Measurements from ENCODE around the gene DNAH17. TPM values are rescaled to one million over a fixed set of nuclear protein-coding genes. Genes with fewer than 3 reads are reported as not detected.

The DNAH17 gene
- polyA plus RNA-seq, 1 experiment, result not detected

DNA sequence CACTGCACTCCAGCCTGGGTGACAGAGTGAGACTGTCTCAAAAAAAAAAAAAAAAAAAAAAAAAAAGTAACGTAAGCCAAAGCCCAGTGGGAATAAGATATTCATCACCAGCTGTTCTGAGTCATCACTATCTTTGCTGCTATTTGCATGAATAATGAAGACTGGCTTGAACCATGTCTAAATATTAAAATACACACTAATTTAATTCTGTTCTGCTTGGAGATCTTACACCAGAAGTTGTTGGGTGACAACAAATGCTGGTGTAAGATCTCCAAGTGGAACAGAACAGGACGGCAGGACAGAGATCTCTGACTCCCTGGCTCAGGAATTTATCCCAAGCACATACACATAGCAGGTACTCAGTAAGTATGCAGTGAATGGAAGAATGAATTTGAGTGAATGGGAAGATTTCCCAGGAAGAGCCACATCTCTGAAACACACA lies 19.6 kb downstream of the DNAH17 start:
- no peak overlapping the region for H3K4me3 ChIP-seq (ENCODE audit: low read depth, low read length)
- H3K9me3 ChIP-seq (ENCODE audit: control insufficient read depth, insufficient read depth, low read length), result no peaks in the 10 kb centered on the region; the same call in 1 of the 2 replicates
- DNase-seq (ENCODE audit: low read depth, low spot score), result no peak
- POLR2A ChIA-PET, result no interaction called here
- no peak overlapping the region for H3K27ac ChIP-seq (ENCODE audit: low read depth, low read length)
- TF ChIP-seq, protein P1, sequence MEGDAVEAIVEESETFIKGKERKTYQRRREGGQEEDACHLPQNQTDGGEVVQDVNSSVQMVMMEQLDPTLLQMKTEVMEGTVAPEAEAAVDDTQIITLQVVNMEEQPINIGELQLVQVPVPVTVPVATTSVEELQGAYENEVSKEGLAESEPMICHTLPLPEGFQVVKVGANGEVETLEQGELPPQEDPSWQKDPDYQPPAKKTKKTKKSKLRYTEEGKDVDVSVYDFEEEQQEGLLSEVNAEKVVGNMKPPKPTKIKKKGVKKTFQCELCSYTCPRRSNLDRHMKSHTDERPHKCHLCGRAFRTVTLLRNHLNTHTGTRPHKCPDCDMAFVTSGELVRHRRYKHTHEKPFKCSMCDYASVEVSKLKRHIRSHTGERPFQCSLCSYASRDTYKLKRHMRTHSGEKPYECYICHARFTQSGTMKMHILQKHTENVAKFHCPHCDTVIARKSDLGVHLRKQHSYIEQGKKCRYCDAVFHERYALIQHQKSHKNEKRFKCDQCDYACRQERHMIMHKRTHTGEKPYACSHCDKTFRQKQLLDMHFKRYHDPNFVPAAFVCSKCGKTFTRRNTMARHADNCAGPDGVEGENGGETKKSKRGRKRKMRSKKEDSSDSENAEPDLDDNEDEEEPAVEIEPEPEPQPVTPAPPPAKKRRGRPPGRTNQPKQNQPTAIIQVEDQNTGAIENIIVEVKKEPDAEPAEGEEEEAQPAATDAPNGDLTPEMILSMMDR (IDR thresholded peaks at IDR 0.05; ENCODE audit: low read depth, low read length), result no peak
- H3K27me3 ChIP-seq (ENCODE audit: control insufficient read depth, insufficient read depth, low read length), result peaks cover 6% of the 10 kb centered on the region
- CTCF ChIA-PET, result no interaction called here

DNA sequence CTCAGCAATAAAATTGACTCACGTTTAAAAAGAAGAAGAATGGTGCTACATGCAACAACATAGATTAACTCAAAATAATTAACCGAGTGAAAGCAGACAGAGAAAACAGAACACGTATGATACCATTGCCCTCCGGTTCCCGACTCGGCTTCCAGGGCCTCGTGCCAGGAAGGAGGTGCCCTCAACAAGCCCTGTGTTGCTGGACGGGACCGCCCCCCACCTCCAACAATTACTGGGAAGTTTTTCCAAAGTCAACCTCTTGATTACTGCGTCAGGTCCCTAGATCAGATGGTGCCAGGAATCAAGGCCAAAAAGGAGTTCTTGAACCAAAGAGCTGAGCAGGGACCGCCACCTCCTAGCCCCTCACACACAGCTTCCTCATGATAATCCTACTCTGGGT lies 20.4 kb downstream of the DNAH17 start:
- Histone ChIP-seq H3K9me3 (ENCODE audit: control insufficient read depth, insufficient read depth, low read length) (no peaks in the 10 kb centered on the region; the same call in 1 of the 2 replicates), H3K4me3 (ENCODE audit: low read depth, low read length) (no peak overlapping the region), H3K27ac (ENCODE audit: low read depth, low read length) (no peak overlapping the region), H3K27me3 (ENCODE audit: control insufficient read depth, insufficient read depth, low read length) (peaks cover 6% of the 10 kb centered on the region)
- DNase-seq (ENCODE audit: low read depth, low spot score), result no peak
- ChIA-PET POLR2A (no interaction called here), CTCF (no interaction called here)
- TF ChIP-seq, protein P1 (IDR thresholded peaks at IDR 0.05; ENCODE audit: low read depth, low read length), result no peak

DNA sequence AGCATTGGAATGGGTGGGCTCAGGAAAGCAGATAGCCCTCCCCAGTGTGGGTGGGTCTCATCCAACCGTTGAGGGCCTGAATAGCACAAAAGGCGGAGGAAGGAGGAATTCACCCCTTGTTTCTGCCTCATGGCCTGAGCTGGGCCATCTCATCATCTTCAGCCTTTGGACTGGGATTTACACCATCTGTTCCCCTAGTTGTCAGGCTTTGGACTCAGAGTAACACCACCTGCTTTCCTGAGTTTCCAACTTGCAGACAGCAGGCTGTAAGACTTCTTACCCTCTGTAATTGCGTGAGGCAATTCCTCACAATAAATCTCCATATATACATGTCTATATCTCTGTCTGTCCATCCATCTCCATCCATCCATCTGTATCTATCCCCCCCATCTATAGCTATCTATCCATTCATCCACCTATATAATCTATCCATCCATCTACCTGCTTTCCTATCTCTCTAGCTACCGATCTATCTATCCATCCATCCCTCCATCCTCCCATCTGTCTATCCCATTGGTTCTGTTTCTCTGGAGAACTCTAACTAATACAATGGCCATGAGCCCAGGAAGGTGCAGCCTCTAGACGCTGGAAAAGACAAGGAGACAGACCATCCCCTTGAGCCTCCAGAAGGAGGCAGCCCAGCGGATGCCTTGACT lies 21.3 kb downstream of the DNAH17 start:
- TF ChIP-seq, protein P1 (IDR thresholded peaks at IDR 0.05; ENCODE audit: low read depth, low read length), result no peak
- no peak overlapping the region for H3K27ac ChIP-seq (ENCODE audit: low read depth, low read length)
- ChIA-PET POLR2A (no interaction called here), CTCF (no interaction called here)
- H3K27me3 ChIP-seq (ENCODE audit: control insufficient read depth, insufficient read depth, low read length), result peaks cover 6% of the 10 kb centered on the region
- no peak for DNase-seq (ENCODE audit: low read depth, low spot score)
- no peak overlapping the region for H3K4me3 ChIP-seq (ENCODE audit: low read depth, low read length)
- H3K9me3 ChIP-seq (ENCODE audit: control insufficient read depth, insufficient read depth, low read length), result no peaks in the 10 kb centered on the region; the same call in 1 of the 2 replicates

DNA sequence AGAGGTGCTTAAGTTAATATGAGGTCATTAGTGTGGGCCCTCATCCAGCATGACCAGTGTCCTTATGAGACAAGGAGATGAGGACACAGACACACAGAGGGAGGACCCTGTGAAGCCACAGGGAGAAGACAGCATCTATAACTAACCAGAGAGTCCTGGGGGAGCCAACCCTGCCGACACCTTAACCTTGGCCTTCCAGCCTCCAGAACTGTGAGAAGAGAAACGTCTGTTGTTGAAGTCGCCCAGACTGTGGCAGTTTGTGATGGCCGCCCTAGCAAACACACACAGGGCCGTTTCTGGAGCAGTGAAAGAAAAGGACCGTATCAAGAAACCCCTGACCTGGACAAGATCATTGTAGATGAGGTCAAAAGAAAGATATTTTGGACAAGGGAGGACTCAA lies 26.7 kb downstream of the DNAH17 start:
- ChIA-PET POLR2A (no interaction called here), CTCF (no interaction called here)
- Histone ChIP-seq H3K27me3 (ENCODE audit: control insufficient read depth, insufficient read depth, low read length) (peaks cover 17% of the 10 kb centered on the region), H3K4me3 (ENCODE audit: low read depth, low read length) (no peak overlapping the region), H3K9me3 (ENCODE audit: control insufficient read depth, insufficient read depth, low read length) (peaks cover 4% of the 10 kb centered on the region; the same call in 1 of the 2 replicates), H3K27ac (ENCODE audit: low read depth, low read length) (no peak overlapping the region)
- no peak for DNase-seq (ENCODE audit: low read depth, low spot score)
- TF ChIP-seq, protein P1 (IDR thresholded peaks at IDR 0.05; ENCODE audit: low read depth, low read length), result no peak

DNA sequence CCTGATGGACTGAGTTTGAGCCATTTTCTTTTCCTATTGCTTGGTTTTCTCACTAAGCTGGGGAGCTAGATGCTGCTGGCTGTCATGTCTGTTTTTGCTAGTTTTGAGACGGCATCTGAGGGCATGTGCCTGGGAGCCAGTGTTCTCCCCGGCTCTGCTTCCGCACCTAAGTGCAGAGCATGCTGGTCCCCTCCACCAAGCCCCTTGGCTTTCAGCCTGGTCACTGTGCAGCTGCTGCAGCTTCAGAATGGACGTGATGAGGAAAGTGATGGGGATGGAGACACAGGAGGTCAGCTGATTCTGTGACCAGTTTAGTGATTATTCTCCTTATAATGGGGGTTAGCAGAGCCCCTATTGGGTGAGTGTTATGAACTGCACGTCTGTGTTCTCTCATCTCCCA lies 28.5 kb downstream of the DNAH17 start:
- TF ChIP-seq, protein P1 (IDR thresholded peaks at IDR 0.05; ENCODE audit: low read depth, low read length), result no peak
- Histone ChIP-seq H3K27me3 (ENCODE audit: control insufficient read depth, insufficient read depth, low read length) (peaks cover 20% of the 10 kb centered on the region), H3K4me3 (ENCODE audit: low read depth, low read length) (no peak overlapping the region), H3K27ac (ENCODE audit: low read depth, low read length) (no peak overlapping the region), H3K9me3 (ENCODE audit: control insufficient read depth, insufficient read depth, low read length) (peaks cover 4% of the 10 kb centered on the region; the same call in 1 of the 2 replicates)
- DNase-seq (ENCODE audit: low read depth, low spot score), result no peak
- POLR2A ChIA-PET, result no interaction called here
- CTCF ChIA-PET, result no interaction called here
